Amygdala (tissue), 56 donors: ENCODE results near the gene SEMA7A.

Experiments
- DNase-seq, 56 donors: peaks; one replicate each; lab custom pipeline; 2025; lab: John Stamatoyannopoulos, UW

Gene SEMA7A

GRCh38 chr15:74418575-74419338 lies 15.0 kb downstream of the SEMA7A start:
- no peak for DNase-seq

GRCh38 chr15:74417670-74418069 lies 16.1 kb downstream of the SEMA7A start:
- no peak for DNase-seq

GRCh38 chr15:74417225-74417624 lies 16.5 kb downstream of the SEMA7A start:
- DNase-seq: no peak

- no peak for DNase-seq
These were observed 17.5 kb downstream of the SEMA7A start for GRCh38 chr15:74415966-74416916.

- DNase-seq: no peak
These were observed 19.0 kb downstream of the SEMA7A start for GRCh38 chr15:74414603-74415338.

- no peak for DNase-seq
These were observed 19.6 kb downstream of the SEMA7A start for GRCh38 chr15:74414081-74414580.

GRCh38 chr15:74413350-74414080 lies 20.2 kb downstream of the SEMA7A start:
- DNase-seq: no peak

- DNase-seq: no peak
These were observed 21.6 kb downstream of the SEMA7A start for GRCh38 chr15:74412159-74412558.

GRCh38 chr15:74411686-74412085 lies 22.1 kb downstream of the SEMA7A start:
- no peak for DNase-seq

- no peak for DNase-seq
These were observed 23.3 kb downstream of the SEMA7A start for GRCh38 chr15:74410502-74410901.

GRCh38 chr15:74409225-74409624 lies 24.5 kb downstream of the SEMA7A start:
- DNase-seq: no peak

- no peak for DNase-seq
These were observed 24.9 kb downstream of the SEMA7A start for GRCh38 chr15:74408815-74409214.

- DNase-seq: no peak
These were observed 25.4 kb downstream of the SEMA7A start for GRCh38 chr15:74408385-74408784.

- DNase-seq: peak in 10 of 56 donors; percentile 16 to 38 (median 20)
These were observed 26.6 kb downstream of the SEMA7A start for GRCh38 chr15:74406992-74407705.

- DNase-seq: no peak
These were observed 27.2 kb downstream of the SEMA7A start for GRCh38 chr15:74406517-74406916.

- no peak for DNase-seq
These were observed 27.9 kb downstream of the SEMA7A start for GRCh38 chr15:74405823-74406222.

GRCh38 chr15:74403991-74404563 lies 29.7 kb downstream of the SEMA7A start:
- DNase-seq: peak in 22 of 56 donors; percentile 9 to 69 (median 28)

GRCh38 chr15:74403588-74403919 lies 30.2 kb downstream of the SEMA7A start:
- DNase-seq: no peak
